Measurements from ENCODE around the gene RBX1.
"Not testable (repeated sequence)": the region's sequence is repeated elsewhere in the genome, so short reads cannot be mapped to it uniquely, and the experiment has no call there.

The RBX1 gene

GRCh38 chr22:40972587-40972986 is 21.4 kb downstream of the RBX1 start:
- no peak for DNase-seq (ENCODE audit: low read depth in 2 of 2)

GRCh38 chr22:40973144-40973543 is 22.0 kb downstream of the RBX1 start:
- no peak for DNase-seq (ENCODE audit: low read depth in 2 of 2)

- no peak for DNase-seq (ENCODE audit: low read depth in 2 of 2)
Measured at GRCh38 chr22:40975366-40975765, 24.2 kb downstream of the RBX1 start.

- DNase-seq (ENCODE audit: low read depth in 2 of 2) = no peak
Measured at GRCh38 chr22:40976866-40977700, 25.9 kb downstream of the RBX1 start.

- DNase-seq (ENCODE audit: low read depth in 2 of 2) = no peak
Measured at GRCh38 chr22:40979198-40979597, 28.0 kb downstream of the RBX1 start.

- no peak for DNase-seq (ENCODE audit: low read depth in 2 of 2)
Measured at GRCh38 chr22:40979871-40980270, 28.7 kb downstream of the RBX1 start.

GRCh38 chr22:40982482-40983385 is 31.6 kb downstream of the RBX1 start:
- DNase-seq (ENCODE audit: low read depth in 2 of 2) = no peak

- DNase-seq (ENCODE audit: low read depth in 2 of 2) = no peak
Measured at GRCh38 chr22:40991298-40991697, 40.1 kb downstream of the RBX1 start.

GRCh38 chr22:40995821-40996220 is 44.6 kb downstream of the RBX1 start:
- DNase-seq (ENCODE audit: low read depth in 2 of 2) = no peak

- DNase-seq (ENCODE audit: low read depth in 2 of 2) = no peak
Measured at GRCh38 chr22:40997520-40997919, 46.3 kb downstream of the RBX1 start.

GRCh38 chr22:41000040-41000565 is 48.9 kb downstream of the RBX1 start:
- DNase-seq (ENCODE audit: low read depth in 2 of 2) = no peak

GRCh38 chr22:41000941-41001721 is 50.0 kb downstream of the RBX1 start:
- no peak for DNase-seq (ENCODE audit: low read depth in 2 of 2)

- no peak for DNase-seq (ENCODE audit: low read depth in 2 of 2)
Measured at GRCh38 chr22:41001722-41002122, 50.5 kb downstream of the RBX1 start.

GRCh38 chr22:41002386-41002785 is 51.2 kb downstream of the RBX1 start:
- not testable (repeated sequence) for DNase-seq (ENCODE audit: low read depth in 2 of 2)

GRCh38 chr22:41003066-41003465 is 51.9 kb downstream of the RBX1 start:
- DNase-seq (ENCODE audit: low read depth in 2 of 2) = no peak

GRCh38 chr22:41003976-41004375 is 52.8 kb downstream of the RBX1 start:
- no peak for DNase-seq (ENCODE audit: low read depth in 2 of 2)

GRCh38 chr22:41009222-41009948 is 58.2 kb downstream of the RBX1 start:
- no peak for DNase-seq (ENCODE audit: low read depth in 2 of 2)

GRCh38 chr22:41015003-41015402 is 63.8 kb downstream of the RBX1 start:
- no peak for DNase-seq (ENCODE audit: low read depth in 2 of 2)

- no peak for DNase-seq (ENCODE audit: low read depth in 2 of 2)
Measured at GRCh38 chr22:41021061-41021612, 70.0 kb downstream of the RBX1 start.

GRCh38 chr22:41021613-41022454 is 70.7 kb downstream of the RBX1 start:
- peak; percentile 24 to 54 for DNase-seq (ENCODE audit: low read depth in 2 of 2)

Data from stimulated activated CD4-positive, alpha-beta T cell treated with anti-CD3 and anti-CD28 coated beads, Interleukin-1b, Interleukin-23, amount 100 ng/mL, for 4 hours (primary cell).